Esophagus muscularis mucosa (tissue), 4 donors: ENCODE results near the gene MTCH1.

Experiments
- EP300 ChIP-seq: sonication (generic); formaldehyde crosslinking; IDR thresholded peaks from one replicate; pipeline ENCODE4 v1.6.1; 2017; ENCODE audit warnings: antibody characterized with exemption
- POLR2A ChIP-seq: fragments of 450-650 bp; IDR thresholded peaks from one replicate; pipeline ENCODE4 v1.6.1; 2017; ENCODE audit warnings: antibody characterized with exemption, moderate library complexity, mild to moderate bottlenecking, low read depth
- POLR2AphosphoS5 ChIP-seq, 2 donors: sonication (generic); formaldehyde crosslinking; IDR thresholded peaks; one replicate each; pipeline ENCODE4 v1.6.1; 2017; ENCODE audit warnings: antibody characterized with exemption in 2 of 2
- TF ChIP-seq, protein P1 (sequence below), 3 experiments: fragments of 200-600 bp in 2 of 3; fragments of 450-650 bp in 1 of 3; sonication (generic) in 2 of 3; IDR thresholded peaks; one replicate each; pipeline ENCODE4 v1.5.1; 2017 to 2019; ENCODE audit warnings: antibody characterized with exemption in 3 of 3, mild to moderate bottlenecking in 2 of 3, moderate library complexity in 1 of 3

- TF ChIP-seq POLR2A: no peak
- TF ChIP-seq, protein P1, sequence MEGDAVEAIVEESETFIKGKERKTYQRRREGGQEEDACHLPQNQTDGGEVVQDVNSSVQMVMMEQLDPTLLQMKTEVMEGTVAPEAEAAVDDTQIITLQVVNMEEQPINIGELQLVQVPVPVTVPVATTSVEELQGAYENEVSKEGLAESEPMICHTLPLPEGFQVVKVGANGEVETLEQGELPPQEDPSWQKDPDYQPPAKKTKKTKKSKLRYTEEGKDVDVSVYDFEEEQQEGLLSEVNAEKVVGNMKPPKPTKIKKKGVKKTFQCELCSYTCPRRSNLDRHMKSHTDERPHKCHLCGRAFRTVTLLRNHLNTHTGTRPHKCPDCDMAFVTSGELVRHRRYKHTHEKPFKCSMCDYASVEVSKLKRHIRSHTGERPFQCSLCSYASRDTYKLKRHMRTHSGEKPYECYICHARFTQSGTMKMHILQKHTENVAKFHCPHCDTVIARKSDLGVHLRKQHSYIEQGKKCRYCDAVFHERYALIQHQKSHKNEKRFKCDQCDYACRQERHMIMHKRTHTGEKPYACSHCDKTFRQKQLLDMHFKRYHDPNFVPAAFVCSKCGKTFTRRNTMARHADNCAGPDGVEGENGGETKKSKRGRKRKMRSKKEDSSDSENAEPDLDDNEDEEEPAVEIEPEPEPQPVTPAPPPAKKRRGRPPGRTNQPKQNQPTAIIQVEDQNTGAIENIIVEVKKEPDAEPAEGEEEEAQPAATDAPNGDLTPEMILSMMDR (IDR thresholded peaks at IDR 0.05): no peak
- TF ChIP-seq EP300: no peak
- TF ChIP-seq POLR2AphosphoS5 (IDR thresholded peaks at IDR 0.05): no peak
Measured at GRCh38 chr6:36998723-36999038, 12.7 kb upstream of the MTCH1 start.
